Prostate gland (tissue), 2 donors: ENCODE results near the gene SEZ6L. TPM values are rescaled to one million over a fixed set of nuclear protein-coding genes. Genes with fewer than 3 reads are reported as not detected.

Experiments used
- DNase-seq: peaks from one replicate; pipeline ENCODE4 v3.0.0-alpha.2; 2019; ENCODE audit warnings: low spot score
- H3K27ac ChIP-seq, 2 donors: fragments of 200-600 bp; sonication (generic); 2 replicates each; pipeline ENCODE4 v1.5.1; 2017 to 2019
- H3K27me3 ChIP-seq: fragments of 200-600 bp; sonication (generic); replicated peaks from 2 replicates; pipeline ENCODE4 v1.5.1; 2019; ENCODE audit not compliant: insufficient read depth
- H3K36me3 ChIP-seq, 2 donors: fragments of 200-600 bp; sonication (generic); 1 replicate in 1 of 2; 2 replicates in 1 of 2; pipeline versions ENCODE4 v1.5.1 to v1.8.1; 2017 to 2019
- H3K4me1 ChIP-seq: fragments of 200-600 bp; sonication (generic); replicated peaks from 2 replicates; pipeline ENCODE4 v1.5.1; 2019
- H3K4me3 ChIP-seq, 2 donors: fragments of 200-600 bp; sonication (generic); 2 replicates each; pipeline ENCODE4 v1.5.1; 2017 to 2019
- H3K9me3 ChIP-seq: fragments of 200-600 bp; sonication (generic); 2 replicates; pipeline ENCODE4 v1.5.1; 2017
- POLR2A ChIP-seq: fragments of 450-650 bp; IDR thresholded peaks from one replicate; pipeline ENCODE4 v1.6.1; 2016; ENCODE audit warnings: antibody characterized with exemption, mild to moderate bottlenecking
- POLR2AphosphoS5 ChIP-seq: sonication (generic); formaldehyde crosslinking; IDR thresholded peaks from one replicate; pipeline ENCODE4 v1.6.1; 2017; ENCODE audit warnings: antibody characterized with exemption
- WGBS: methylation state at CpG from one replicate; pipeline ENCODE4 v1.1.5; 2018; 5-methylcytosine and 5-hydroxymethylcytosine counted together
- intact Hi-C: fragments of 100-400 bp; cut with DNase I; formaldehyde crosslinking; loops from one replicate; pipeline ENCODE4 v1.14.2; 2022
- total RNA-seq, 2 donors: library from RNA; depleted of rRNA; stranded (reverse); fragments of >200 nt; gene quantifications; one replicate each; pipeline ENCODE4 v1.1.0, GENCODE V29; 2016
- TF ChIP-seq, protein P1 (sequence below), 4 experiments: fragments of 200-600 bp in 2 of 4; fragments of 450-650 bp in 2 of 4; sonication (generic) in 2 of 4; IDR thresholded peaks; 1 replicate in 3 of 4; 2 replicates in 1 of 4; pipeline ENCODE4 v1.5.1; 2016 to 2019; ENCODE audit warnings: antibody characterized with exemption in 4 of 4, mild to moderate bottlenecking in 2 of 4, moderate library complexity in 2 of 4

SEZ6L gene
- total RNA-seq, 2 donors from 2014 or later, result 0.45 to 0.64 TPM

DNA sequence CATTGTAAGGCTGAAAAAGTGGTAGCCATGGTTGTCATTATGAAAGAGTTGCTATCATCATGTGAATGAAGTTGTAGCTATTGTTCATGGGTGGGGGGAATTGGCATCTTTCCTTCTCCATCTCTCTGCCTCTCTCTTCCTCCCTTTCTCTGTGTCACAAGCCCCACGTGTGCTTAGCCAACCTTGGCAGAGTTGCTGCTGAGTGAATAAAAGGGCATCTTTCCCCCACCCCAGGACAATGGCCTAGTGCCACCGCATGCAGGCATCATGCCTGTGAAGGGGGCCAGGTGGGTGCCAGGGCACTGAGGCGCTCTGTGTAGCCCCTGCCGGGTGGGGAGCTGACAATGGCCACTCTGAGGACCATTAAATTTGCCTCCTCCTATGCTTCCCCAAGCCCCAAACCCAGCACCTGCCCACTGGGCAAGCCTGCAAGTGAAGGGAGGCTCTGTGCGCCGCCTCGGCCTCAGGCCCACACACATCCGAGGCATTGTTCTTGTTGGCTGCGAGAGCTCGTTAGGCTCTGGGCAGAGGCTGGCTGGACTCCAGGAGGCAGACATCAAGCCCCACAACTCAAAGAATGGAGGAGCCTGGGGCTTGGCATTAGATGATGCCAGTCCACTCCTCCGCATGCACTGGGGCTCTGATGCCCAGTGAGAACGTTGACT is 103.9 kb downstream of the SEZ6L start:
- TF ChIP-seq POLR2AphosphoS5 (no peak), POLR2A (no peak)
- TF ChIP-seq, protein P1, sequence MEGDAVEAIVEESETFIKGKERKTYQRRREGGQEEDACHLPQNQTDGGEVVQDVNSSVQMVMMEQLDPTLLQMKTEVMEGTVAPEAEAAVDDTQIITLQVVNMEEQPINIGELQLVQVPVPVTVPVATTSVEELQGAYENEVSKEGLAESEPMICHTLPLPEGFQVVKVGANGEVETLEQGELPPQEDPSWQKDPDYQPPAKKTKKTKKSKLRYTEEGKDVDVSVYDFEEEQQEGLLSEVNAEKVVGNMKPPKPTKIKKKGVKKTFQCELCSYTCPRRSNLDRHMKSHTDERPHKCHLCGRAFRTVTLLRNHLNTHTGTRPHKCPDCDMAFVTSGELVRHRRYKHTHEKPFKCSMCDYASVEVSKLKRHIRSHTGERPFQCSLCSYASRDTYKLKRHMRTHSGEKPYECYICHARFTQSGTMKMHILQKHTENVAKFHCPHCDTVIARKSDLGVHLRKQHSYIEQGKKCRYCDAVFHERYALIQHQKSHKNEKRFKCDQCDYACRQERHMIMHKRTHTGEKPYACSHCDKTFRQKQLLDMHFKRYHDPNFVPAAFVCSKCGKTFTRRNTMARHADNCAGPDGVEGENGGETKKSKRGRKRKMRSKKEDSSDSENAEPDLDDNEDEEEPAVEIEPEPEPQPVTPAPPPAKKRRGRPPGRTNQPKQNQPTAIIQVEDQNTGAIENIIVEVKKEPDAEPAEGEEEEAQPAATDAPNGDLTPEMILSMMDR (IDR thresholded peaks at IDR 0.05), result no peak
- Histone ChIP-seq H3K27me3 (peaks cover 3% of the 10 kb centered on the region), H3K4me1 (no peaks in the 10 kb centered on the region), H3K27ac (no peak overlapping the region), H3K4me3 (no peak overlapping the region), H3K36me3 (no peaks in the 10 kb centered on the region), H3K9me3 (no peaks in the 10 kb centered on the region)
- WGBS, result 47% methylated on average over 12 of the region's 12 CpGs
- no peak for DNase-seq
- intact Hi-C loops, result no loop called here

DNA sequence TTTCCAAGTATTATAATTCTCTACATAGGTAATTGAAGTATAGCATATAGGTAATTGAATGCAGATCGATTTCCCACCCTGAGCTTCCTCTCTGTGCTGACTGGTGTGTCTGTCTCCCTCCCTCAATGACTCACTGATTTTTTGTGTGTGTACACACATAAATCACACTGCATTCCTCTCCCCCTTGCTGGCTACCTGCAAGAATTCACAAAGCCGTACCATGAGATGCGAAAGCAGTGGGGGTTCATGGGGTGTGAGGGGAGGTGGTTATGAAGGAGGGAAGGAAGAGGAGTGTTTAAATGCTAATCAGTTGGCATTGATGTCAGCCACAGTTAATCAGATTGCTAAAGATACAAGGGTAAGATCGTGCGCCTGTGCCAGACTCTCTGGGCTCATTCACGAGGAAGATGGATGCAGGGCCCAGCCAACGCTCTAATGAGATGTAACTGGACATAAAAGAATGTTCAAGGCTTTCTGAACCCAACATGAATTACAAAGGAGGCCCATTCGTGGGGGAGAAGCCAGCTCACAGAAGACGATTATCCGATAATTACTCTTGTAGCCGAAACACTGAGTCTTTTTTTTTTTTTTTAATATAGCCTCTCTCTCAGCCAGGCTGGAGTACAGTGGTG is 107.4 kb downstream of the SEZ6L start:
- TF ChIP-seq, protein P1 (IDR thresholded peaks at IDR 0.05), result no peak
- TF ChIP-seq POLR2A, result no peak
- no peak for TF ChIP-seq POLR2AphosphoS5
- WGBS, result 60% methylated on average over 11 of the region's 11 CpGs
- Histone ChIP-seq H3K27me3 (peaks cover 3% of the 10 kb centered on the region), H3K27ac (no peak overlapping the region), H3K36me3 (no peaks in the 10 kb centered on the region), H3K4me3 (no peak overlapping the region), H3K4me1 (no peaks in the 10 kb centered on the region), H3K9me3 (no peaks in the 10 kb centered on the region)
- intact Hi-C loops, result no loop called here
- no peak for DNase-seq

DNA sequence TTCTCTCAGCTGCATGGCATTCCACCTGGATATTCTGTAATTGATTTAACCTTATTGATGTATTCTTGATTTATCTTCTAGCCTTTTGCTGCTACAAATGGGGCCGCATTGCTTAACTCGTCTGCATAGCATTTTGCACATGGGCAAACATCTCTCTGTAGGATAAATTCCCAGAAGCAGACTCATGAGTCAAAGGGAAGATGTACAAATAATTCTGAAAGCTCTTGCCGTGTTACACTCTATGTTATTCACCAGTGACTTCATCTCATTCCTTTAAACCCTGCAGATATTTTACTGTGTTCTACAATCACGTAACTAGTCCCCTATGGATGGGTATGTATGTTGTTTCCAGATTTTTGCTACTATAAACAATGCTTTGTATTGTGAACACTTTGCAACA is 112.7 kb downstream of the SEZ6L start:
- 90% methylated on average over 4 of the region's 4 CpGs for WGBS
- H3K4me1 ChIP-seq, result no peaks in the 10 kb centered on the region
- intact Hi-C loops, result no loop called here
- H3K36me3 ChIP-seq, result no peaks in the 10 kb centered on the region
- H3K4me3 ChIP-seq, result no peak overlapping the region
- H3K27me3 ChIP-seq, result no peaks in the 10 kb centered on the region
- H3K27ac ChIP-seq, result no peak overlapping the region
- TF ChIP-seq POLR2AphosphoS5, result no peak
- TF ChIP-seq, protein P1 (IDR thresholded peaks at IDR 0.05), result no peak
- TF ChIP-seq POLR2A, result no peak
- no peaks in the 10 kb centered on the region for H3K9me3 ChIP-seq
- no peak for DNase-seq

DNA sequence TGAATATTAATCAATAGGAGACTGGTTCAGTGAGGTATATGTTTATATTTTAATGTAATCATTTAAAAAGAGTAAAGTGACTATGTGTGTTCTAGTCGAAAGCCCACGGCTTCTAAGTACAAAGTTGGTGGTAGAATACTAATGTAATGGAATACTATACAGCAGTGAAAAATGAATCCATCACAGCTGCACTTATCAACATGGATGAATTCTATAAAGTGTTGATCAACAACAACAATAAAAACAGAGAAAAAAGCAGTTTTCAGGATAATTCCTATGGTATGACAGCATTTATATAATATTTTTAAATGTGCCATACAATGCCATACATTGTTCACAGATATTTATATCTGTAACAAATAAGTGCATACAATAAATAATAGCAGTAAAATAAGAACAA is 114.1 kb downstream of the SEZ6L start:
- Histone ChIP-seq H3K9me3 (no peaks in the 10 kb centered on the region), H3K4me3 (no peak overlapping the region), H3K27me3 (no peaks in the 10 kb centered on the region), H3K27ac (no peak overlapping the region), H3K36me3 (no peaks in the 10 kb centered on the region), H3K4me1 (no peaks in the 10 kb centered on the region)
- intact Hi-C loops, result no loop called here
- TF ChIP-seq, protein P1 (IDR thresholded peaks at IDR 0.05), result no peak
- TF ChIP-seq POLR2A (no peak), POLR2AphosphoS5 (no peak)
- no peak for DNase-seq
- WGBS, result 93% methylated on average over 2 of the region's 2 CpGs

DNA sequence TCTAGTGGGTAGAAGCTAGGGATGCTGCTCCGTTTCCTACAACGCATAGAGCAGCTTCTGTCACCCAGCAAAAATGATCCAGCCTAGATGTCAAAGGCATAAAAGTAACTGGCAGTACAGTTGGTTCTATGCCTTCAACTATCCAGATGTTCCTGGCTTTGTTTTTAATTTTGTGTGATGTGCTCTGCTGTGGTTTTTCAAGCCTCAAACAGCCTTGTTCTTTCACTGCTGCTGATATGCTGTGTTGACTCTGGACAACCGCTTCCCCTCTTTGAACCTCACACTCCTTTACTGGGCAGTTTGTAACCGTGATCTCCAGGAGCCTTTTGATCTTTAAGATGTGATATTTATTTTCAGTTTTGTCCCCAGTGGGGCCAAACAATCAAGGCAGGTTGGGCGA is 116.4 kb downstream of the SEZ6L start:
- 58% methylated on average over 5 of the region's 5 CpGs for WGBS
- Histone ChIP-seq H3K4me3 (no peak overlapping the region), H3K4me1 (no peaks in the 10 kb centered on the region), H3K27ac (no peak overlapping the region), H3K9me3 (no peaks in the 10 kb centered on the region), H3K27me3 (no peaks in the 10 kb centered on the region), H3K36me3 (no peaks in the 10 kb centered on the region)
- TF ChIP-seq, protein P1 (IDR thresholded peaks at IDR 0.05), result no peak
- intact Hi-C loops, result no loop called here
- no peak for DNase-seq
